ENCODE results near the gene RHBDF1. TPM values are rescaled to one million over a fixed set of nuclear protein-coding genes. Genes with fewer than 3 reads are reported as not detected.
A peak's percentile ranks its signal among the peaks of the same experiment; 100 is the strongest.

RHBDF1 gene
- total RNA-seq, 1 donor from 2014 or later, result 55.5 TPM

GRCh38 chr16:79151-80054 is 7.0 kb upstream of the RHBDF1 start:
- H3K27me3 Mint-ChIP-seq (ENCODE audit: low read depth, unreplicated experiment), result no peaks in the 10 kb centered on the region
- Histone ChIP-seq H3K9ac (ENCODE audit: low read length) (peak overlapping the region; percentile 89), H4K20me1 (ENCODE audit: insufficient read depth, low read length) (peaks cover 25% of the 10 kb centered on the region), H3K79me2 (ENCODE audit: insufficient read depth, low read length) (peaks cover 13% of the 10 kb centered on the region), H3K36me3 (ENCODE audit: insufficient read depth, low read length) (peaks cover 2% of the 10 kb centered on the region), H3K4me1 (ENCODE audit: insufficient read depth, low read length) (peaks cover 58% of the 10 kb centered on the region), H3K4me3 (ENCODE audit: insufficient read depth, low read depth, low read length) (peak overlapping the region; percentile 69), H3K4me2 (ENCODE audit: low read length) (peak overlapping the region; percentile 98), H2AFZ (ENCODE audit: low read depth, low read length) (no peak overlapping the region), H3K27ac (ENCODE audit: low read depth, low read length) (no peak overlapping the region), H3K27me3 (ENCODE audit: insufficient read depth, low read length) (no peaks in the 10 kb centered on the region), H3K9me3 (ENCODE audit: insufficient read depth, low read depth, low read length) (no peaks in the 10 kb centered on the region)
- TF ChIP-seq EZH2 (IDR thresholded peaks at IDR 0.05; ENCODE audit: insufficient read depth, low read length) (no peak), CTCF (IDR thresholded peaks at IDR 0.05; ENCODE audit: insufficient read depth, low read depth, low read length) (no peak)
- H3K4me1 Mint-ChIP-seq (ENCODE audit: low read depth, unreplicated experiment), result peaks cover 35% of the 10 kb centered on the region
- H3K9me3 Mint-ChIP-seq (ENCODE audit: unreplicated experiment), result no peaks in the 10 kb centered on the region
- H3K27ac Mint-ChIP-seq (ENCODE audit: unreplicated experiment), result no peak overlapping the region
- peak overlapping the region; percentile 93 for H3K4me3 Mint-ChIP-seq (ENCODE audit: unreplicated experiment)
- FAIRE-seq (no peak), DNase-seq (ENCODE audit: low read depth) (no peak)
- peaks cover 10% of the 10 kb centered on the region for H3K36me3 Mint-ChIP-seq (ENCODE audit: low read depth, unreplicated experiment)

- H3K79me2 ChIP-seq (ENCODE audit: insufficient read depth, low read length), result peaks cover 13% of the 10 kb centered on the region
- Mint-ChIP-seq H3K36me3 (ENCODE audit: low read depth, unreplicated experiment) (peaks cover 6% of the 10 kb centered on the region), H3K9me3 (ENCODE audit: unreplicated experiment) (no peaks in the 10 kb centered on the region), H3K27me3 (ENCODE audit: low read depth, unreplicated experiment) (no peaks in the 10 kb centered on the region), H3K4me1 (ENCODE audit: low read depth, unreplicated experiment) (peaks cover 35% of the 10 kb centered on the region), H3K27ac (ENCODE audit: unreplicated experiment) (no peak overlapping the region), H3K4me3 (ENCODE audit: unreplicated experiment) (peak overlapping the region; percentile 93)
- peak overlapping the region; percentile 69 for H3K4me3 ChIP-seq (ENCODE audit: insufficient read depth, low read depth, low read length)
- FAIRE-seq (no peak), DNase-seq (ENCODE audit: low read depth) (peak; percentile 51)
- H3K4me1 ChIP-seq (ENCODE audit: insufficient read depth, low read length), result peaks cover 56% of the 10 kb centered on the region
- H3K36me3 ChIP-seq (ENCODE audit: insufficient read depth, low read length), result peaks cover 2% of the 10 kb centered on the region
- H3K4me2 ChIP-seq (ENCODE audit: low read length), result peak overlapping the region; percentile 98
- H3K9me3 ChIP-seq (ENCODE audit: insufficient read depth, low read depth, low read length), result no peaks in the 10 kb centered on the region
- H4K20me1 ChIP-seq (ENCODE audit: insufficient read depth, low read length), result peaks cover 17% of the 10 kb centered on the region
- H3K9ac ChIP-seq (ENCODE audit: low read length), result peak overlapping the region; percentile 89
- H3K27ac ChIP-seq (ENCODE audit: low read depth, low read length), result peak overlapping the region; percentile 70
- H2AFZ ChIP-seq (ENCODE audit: low read depth, low read length), result peak overlapping the region; percentile 38
- H3K27me3 ChIP-seq (ENCODE audit: insufficient read depth, low read length), result no peaks in the 10 kb centered on the region
- TF ChIP-seq CTCF (IDR thresholded peaks at IDR 0.05; ENCODE audit: insufficient read depth, low read depth, low read length) (no peak), EZH2 (IDR thresholded peaks at IDR 0.05; ENCODE audit: insufficient read depth, low read length) (no peak)
These were observed 6.2 kb upstream of the RHBDF1 start for GRCh38 chr16:78444-79150.
